PC-3 (cell line): Measurements from ENCODE around the gene TIAM2.

ENCODE experiments used
- EZH2 ChIP-seq: fragments of 300-600 bp; sonication (generic); IDR thresholded peaks from one replicate; pipeline ENCODE4 v1.6.1; 2017; ENCODE audit warnings: antibody characterized with exemption, mild to moderate bottlenecking, low read length; ENCODE audit not compliant: unreplicated experiment
- TF ChIP-seq, protein P1 (sequence below): fragments of 300-600 bp; sonication (generic); conservative IDR thresholded peaks from 2 replicates; pipeline ENCODE4 v1.5.1; 2017; ENCODE audit warnings: antibody characterized with exemption, low read depth, mild to moderate bottlenecking, low read length

DNA sequence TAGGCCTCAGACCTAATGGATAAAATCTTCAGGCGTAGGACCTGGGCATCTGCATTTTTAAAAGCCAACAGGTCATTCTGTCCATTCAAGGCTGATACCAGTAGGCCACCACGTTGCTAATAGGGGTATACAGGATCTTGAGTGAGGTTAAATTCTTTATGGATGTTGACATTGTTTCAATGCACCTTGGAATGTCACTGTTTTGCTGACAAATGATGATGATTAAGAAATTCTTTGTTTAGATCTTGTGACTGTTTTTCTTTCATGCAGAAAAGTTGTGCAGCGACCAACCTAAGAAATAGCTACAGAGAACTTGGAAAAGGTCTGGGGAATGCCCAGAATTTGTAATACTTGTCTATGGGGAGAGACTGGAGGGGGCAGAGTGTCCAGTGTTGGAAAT, 167.6 kb downstream of the TIAM2 start:
- TF ChIP-seq, protein P1, sequence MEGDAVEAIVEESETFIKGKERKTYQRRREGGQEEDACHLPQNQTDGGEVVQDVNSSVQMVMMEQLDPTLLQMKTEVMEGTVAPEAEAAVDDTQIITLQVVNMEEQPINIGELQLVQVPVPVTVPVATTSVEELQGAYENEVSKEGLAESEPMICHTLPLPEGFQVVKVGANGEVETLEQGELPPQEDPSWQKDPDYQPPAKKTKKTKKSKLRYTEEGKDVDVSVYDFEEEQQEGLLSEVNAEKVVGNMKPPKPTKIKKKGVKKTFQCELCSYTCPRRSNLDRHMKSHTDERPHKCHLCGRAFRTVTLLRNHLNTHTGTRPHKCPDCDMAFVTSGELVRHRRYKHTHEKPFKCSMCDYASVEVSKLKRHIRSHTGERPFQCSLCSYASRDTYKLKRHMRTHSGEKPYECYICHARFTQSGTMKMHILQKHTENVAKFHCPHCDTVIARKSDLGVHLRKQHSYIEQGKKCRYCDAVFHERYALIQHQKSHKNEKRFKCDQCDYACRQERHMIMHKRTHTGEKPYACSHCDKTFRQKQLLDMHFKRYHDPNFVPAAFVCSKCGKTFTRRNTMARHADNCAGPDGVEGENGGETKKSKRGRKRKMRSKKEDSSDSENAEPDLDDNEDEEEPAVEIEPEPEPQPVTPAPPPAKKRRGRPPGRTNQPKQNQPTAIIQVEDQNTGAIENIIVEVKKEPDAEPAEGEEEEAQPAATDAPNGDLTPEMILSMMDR = no peak
- TF ChIP-seq EZH2 = no peak
